NB4 (cell line): Measurements from ENCODE around the gene MIEF2.
"Not testable (repeated sequence)": the region's sequence is repeated elsewhere in the genome, so short reads cannot be mapped to it uniquely, and the experiment has no call there.

Source experiments
- DNase-seq: peaks from one replicate; pipeline ENCODE4 v3.0.0; 2010; ENCODE audit warnings: low read depth
- H3K4me3 ChIP-seq: one replicate; pipeline ENCODE4 v1.5.1; 2011; ENCODE audit warnings: mild to moderate bottlenecking, low read depth, low read length, moderate library complexity
- MYC ChIP-seq: IDR thresholded peaks from 2 replicates; pipeline ENCODE4 v1.6.1; 2011; ENCODE audit warnings: low read depth, low read length
- POLR2A ChIP-seq: IDR thresholded peaks from 2 replicates; pipeline ENCODE4 v1.6.1; 2011; ENCODE audit warnings: mild to moderate bottlenecking; ENCODE audit not compliant: insufficient read length; ENCODE audit errors: extremely low read depth
- TF ChIP-seq, protein P1 (sequence below): IDR thresholded peaks from one replicate; pipeline ENCODE4 v1.5.1; 2012; ENCODE audit warnings: low read depth, low read length
- TF ChIP-seq, protein P2 (sequence below): IDR thresholded peaks from 2 replicates; pipeline ENCODE4 v1.6.1; 2011; ENCODE audit warnings: low read depth, low read length

Gene MIEF2

DNA sequence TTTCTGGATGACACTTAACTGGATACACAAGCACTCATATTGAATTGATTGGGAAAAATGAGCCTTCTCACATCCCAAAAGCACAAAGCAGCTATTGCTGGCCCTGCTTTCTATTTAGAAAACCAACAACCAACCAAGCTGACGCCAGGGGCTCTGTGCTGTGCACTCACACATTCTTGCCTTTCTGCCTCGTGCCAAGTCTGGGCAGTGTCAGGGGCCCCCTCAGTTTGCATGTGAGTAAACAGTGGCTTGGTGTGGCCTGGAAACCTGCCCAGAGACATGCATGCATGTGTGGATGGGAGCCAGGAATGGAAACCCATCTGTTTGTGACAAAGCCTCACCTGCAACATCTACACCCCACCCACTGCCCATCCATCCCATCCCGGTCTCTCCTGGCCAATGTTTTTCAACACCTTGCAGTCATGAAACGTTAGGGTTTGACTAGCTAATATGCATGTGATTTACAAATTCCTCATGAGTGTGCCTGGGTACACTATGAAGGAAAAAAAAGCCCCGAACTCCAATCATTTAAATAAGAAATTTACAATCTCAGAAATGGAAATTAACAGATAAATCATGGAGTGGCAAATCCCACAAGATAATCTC is 20.4 kb downstream of the MIEF2 start:
- TF ChIP-seq POLR2A (no peak), MYC (no peak)
- TF ChIP-seq, protein P1, sequence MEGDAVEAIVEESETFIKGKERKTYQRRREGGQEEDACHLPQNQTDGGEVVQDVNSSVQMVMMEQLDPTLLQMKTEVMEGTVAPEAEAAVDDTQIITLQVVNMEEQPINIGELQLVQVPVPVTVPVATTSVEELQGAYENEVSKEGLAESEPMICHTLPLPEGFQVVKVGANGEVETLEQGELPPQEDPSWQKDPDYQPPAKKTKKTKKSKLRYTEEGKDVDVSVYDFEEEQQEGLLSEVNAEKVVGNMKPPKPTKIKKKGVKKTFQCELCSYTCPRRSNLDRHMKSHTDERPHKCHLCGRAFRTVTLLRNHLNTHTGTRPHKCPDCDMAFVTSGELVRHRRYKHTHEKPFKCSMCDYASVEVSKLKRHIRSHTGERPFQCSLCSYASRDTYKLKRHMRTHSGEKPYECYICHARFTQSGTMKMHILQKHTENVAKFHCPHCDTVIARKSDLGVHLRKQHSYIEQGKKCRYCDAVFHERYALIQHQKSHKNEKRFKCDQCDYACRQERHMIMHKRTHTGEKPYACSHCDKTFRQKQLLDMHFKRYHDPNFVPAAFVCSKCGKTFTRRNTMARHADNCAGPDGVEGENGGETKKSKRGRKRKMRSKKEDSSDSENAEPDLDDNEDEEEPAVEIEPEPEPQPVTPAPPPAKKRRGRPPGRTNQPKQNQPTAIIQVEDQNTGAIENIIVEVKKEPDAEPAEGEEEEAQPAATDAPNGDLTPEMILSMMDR = no peak
- TF ChIP-seq, protein P2, sequence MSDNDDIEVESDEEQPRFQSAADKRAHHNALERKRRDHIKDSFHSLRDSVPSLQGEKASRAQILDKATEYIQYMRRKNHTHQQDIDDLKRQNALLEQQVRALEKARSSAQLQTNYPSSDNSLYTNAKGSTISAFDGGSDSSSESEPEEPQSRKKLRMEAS = no peak
- DNase-seq = no peak
- no peak overlapping the region for H3K4me3 ChIP-seq

DNA sequence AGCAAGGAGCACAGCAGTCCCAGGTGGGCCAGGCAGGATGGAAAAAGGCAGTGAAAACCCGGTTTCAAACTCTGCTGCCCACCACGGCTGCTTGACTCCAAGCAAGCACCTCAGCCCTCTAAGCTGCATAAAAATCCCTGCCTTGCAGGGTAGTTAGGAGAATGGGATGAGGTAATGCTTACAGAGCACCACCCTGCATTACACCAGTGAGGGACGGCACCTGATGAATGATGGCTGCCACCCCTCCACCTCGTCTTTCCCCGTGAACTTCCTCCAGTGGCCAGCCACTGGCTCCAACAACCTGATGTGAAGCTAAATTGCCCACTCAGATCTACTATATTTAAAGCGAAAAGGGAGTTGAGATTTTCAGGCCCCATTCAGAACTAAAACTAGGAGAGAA is 21.3 kb downstream of the MIEF2 start:
- TF ChIP-seq, protein P1 = no peak
- TF ChIP-seq, protein P2 = no peak
- TF ChIP-seq MYC (no peak), POLR2A (no peak)
- H3K4me3 ChIP-seq = no peak overlapping the region
- DNase-seq = no peak

DNA sequence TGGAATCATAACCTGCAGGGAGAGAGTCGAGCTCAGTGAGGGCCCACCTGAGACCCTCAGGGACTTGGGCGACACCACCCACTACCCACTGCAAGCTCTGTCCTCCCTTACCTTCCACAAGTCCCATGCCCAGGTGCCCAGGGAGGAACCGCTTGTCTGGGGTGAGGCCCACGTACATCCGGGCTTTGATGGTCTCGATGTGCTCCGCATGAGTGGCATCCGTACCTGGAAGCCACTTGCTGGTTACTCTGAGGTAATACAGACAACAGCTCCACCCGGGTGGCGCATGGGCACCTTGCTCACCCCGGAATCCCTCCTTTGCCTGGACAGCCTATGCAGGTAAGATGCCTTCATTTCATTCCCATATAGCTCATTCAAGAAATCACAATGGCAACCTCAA is 24.8 kb downstream of the MIEF2 start:
- H3K4me3 ChIP-seq = no peak overlapping the region
- no peak for DNase-seq
- no peak for TF ChIP-seq POLR2A

DNA sequence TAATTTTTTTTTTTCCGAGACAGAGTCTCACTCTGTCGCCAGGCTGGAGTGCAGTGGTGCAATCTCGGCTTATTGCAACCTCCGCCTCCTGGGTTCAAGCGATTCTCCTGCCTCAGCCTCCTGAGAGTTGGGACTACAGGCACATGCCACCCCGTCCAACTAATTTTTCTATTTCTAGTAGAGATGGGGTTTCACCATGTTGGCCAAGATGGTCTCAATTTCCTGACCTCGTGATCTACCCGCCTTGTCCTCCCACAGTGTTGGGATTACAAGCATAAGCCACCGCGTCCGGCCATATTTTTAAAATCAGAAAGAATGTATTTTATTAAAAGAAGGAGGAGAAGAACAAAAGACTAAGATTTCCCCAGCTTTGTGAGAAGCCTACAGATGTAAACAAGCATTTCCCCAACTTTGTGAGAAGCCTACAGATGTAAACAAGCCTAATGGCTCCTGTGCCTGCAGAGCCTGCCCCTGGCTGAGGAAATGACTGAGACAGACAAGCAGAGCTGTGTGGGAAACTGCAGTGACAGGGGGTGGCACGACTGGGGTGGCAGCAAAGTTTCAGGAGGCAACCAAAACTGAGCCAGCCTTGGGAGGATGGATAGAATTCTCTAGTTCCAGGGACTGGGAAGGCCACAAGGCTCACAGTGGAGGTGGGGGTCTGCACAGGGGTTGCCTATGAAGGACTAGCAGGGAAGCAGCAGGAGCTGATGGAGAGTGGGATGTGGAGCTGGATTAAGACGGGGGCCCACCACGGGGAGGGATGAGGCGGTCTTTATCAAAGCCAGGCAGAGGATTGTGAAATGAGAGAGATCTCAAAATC is 31.5 kb downstream of the MIEF2 start:
- H3K4me3 ChIP-seq = no peak overlapping the region
- no peak for DNase-seq
- TF ChIP-seq, protein P1 = no peak
- TF ChIP-seq MYC (no peak), POLR2A (no peak)
- TF ChIP-seq, protein P2 = no peak

DNA sequence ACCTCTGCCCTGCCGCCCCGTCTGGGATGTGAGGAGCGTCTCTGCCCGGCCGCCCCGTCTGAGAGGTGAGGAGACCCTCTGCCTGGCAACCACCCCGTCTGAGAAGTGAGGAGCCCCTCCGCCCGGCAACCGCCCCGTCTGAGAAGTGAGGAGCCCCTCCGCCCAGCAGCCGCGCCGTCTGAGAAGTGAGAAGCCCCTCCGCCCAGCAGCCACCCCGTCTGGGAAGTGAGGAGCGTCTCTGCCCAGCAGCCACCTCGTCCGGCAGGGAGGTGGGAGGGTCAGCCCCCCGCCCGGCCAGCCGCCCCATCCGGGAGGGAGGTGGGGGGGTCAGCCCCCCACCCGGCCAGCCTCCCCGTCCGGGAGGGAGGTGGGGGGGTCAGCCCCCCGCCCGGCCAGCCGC is 37.6 kb downstream of the MIEF2 start:
- not testable (repeated sequence) for DNase-seq, H3K4me3 ChIP-seq

DNA sequence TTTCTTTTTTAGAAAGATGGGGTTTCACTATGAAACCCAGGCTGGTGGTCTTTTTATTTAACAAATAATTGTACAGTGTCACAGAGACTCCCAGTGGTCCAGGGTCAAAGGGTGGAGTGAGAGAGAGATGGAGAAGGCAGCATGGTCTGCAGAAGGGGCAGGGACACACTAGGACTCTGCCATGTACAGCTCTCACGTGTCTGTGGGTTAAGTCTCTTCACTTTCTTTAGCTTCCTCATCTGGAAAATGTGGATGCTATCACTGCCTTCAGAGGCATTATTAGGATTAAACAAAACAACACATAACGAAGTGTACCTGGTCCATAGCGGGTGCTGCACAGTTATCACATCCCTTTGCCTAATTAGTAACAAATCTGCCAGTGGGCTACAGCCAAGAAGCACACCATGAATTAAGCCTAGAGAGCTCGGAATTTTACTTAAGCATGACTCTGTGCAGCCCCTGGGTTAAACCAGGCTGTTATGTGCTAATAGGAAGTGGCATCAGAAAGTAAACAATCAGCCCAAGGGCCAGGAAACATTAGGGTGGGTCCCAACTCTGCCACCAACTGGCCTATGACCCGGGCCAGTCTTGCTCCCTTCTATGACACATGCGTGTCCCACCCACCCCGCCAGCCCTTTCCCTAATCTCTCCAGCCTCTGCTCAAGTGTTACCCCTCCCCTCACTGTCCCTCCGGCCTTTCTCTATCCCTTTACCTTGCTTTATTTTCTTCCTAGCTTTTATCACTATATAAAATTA is 40.4 kb downstream of the MIEF2 start:
- DNase-seq = no peak
- H3K4me3 ChIP-seq = no peak overlapping the region
- TF ChIP-seq MYC = no peak
- TF ChIP-seq, protein P2 = no peak
- no peak for TF ChIP-seq POLR2A
- TF ChIP-seq, protein P1 = no peak

DNA sequence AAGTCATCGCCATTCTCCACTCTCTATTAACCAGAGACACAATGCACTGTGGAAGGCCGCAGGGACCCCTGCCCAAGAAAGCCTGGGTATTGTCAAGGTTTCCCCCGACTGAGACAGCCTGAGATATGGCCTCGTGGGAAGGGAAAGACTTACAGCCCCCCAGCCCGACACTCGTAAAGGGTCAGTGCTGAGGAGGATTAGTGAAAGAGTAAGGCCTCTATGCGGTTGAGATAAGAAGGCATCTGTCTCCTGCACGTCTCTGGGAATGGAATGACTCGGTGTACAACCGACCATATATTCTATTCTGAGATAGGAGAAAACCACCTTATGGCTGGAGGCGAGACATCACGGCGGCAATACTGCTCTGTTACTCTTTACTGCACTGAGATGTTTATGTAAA is 42.7 kb downstream of the MIEF2 start:
- not testable (repeated sequence) for DNase-seq, H3K4me3 ChIP-seq
